HepG2 (cell line): ENCODE measurements around the gene PSMB3. TPM values are rescaled to one million over a fixed set of nuclear protein-coding genes. Genes with fewer than 3 reads are reported as not detected.

Experiments
- AGO2 ChIP-seq: fragments of 200-400 bp; formaldehyde crosslinking; optimal IDR thresholded peaks from 2 replicates; pipeline ENCODE3; 2017; ENCODE audit warnings: mild to moderate bottlenecking, low read depth, low read length, moderate library complexity
- BRD4 ChIP-seq: sonication (generic); formaldehyde crosslinking; IDR thresholded peaks from 2 replicates; pipeline ENCODE4 v1.4.0; 2020; ENCODE audit warnings: missing genetic modification reagents
- CENPT ChIP-seq: sonication (generic); formaldehyde crosslinking; IDR thresholded peaks from 2 replicates; pipeline ENCODE4 v1.8.0; 2022; ENCODE audit warnings: low read depth, mild to moderate bottlenecking, moderate library complexity, missing genetic modification reagents
- ELF3 ChIP-seq: IDR thresholded peaks from 2 replicates; pipeline ENCODE4 v1.6.1; 2016; ENCODE audit warnings: missing genetic modification reagents, missing compliant biosample characterization
- GTF2F1 ChIP-seq: fragments of 150-350 bp; IDR thresholded peaks from 2 replicates; pipeline ENCODE4 v1.6.1; 2014; ENCODE audit warnings: low read length
- HNRNPL ChIP-seq: fragments of 200-400 bp; formaldehyde crosslinking; IDR thresholded peaks from 2 replicates; pipeline ENCODE4 v1.6.1; 2017; ENCODE audit warnings: mild to moderate bottlenecking, low read depth, low read length
- MED1 ChIP-seq: sonication (generic); formaldehyde crosslinking; IDR thresholded peaks from 2 replicates; pipeline ENCODE4 v1.4.0; 2020; ENCODE audit warnings: missing genetic modification reagents
- MEF2D ChIP-seq: sonication (generic); formaldehyde crosslinking; IDR thresholded peaks from 2 replicates; pipeline ENCODE4 v1.5.1; 2020; ENCODE audit warnings: mild to moderate bottlenecking, missing genetic modification reagents
- NFKB2 ChIP-seq: sonication (generic); formaldehyde crosslinking; IDR thresholded peaks from 2 replicates; pipeline ENCODE4 v1.4.0; 2020; ENCODE audit warnings: missing genetic modification reagents, borderline replicate concordance
- PHF8 ChIP-seq: sonication (generic); formaldehyde crosslinking; IDR thresholded peaks from 2 replicates; pipeline ENCODE4 v1.5.0; 2020; ENCODE audit warnings: missing genetic modification reagents
- RBM22 ChIP-seq: fragments of 200-400 bp; formaldehyde crosslinking; optimal IDR thresholded peaks from 2 replicates; pipeline ENCODE3; 2017; ENCODE audit warnings: mild to moderate bottlenecking, low read length, moderate library complexity
- SRF ChIP-seq: IDR thresholded peaks from 2 replicates; pipeline ENCODE4 v1.6.1; 2011; ENCODE audit warnings: mild to moderate bottlenecking, low read depth, low read length, moderate library complexity
- TFDP2 ChIP-seq: sonication (generic); formaldehyde crosslinking; IDR thresholded peaks from 2 replicates; pipeline ENCODE4 v1.4.0; 2020; ENCODE audit warnings: missing genetic modification reagents
- U2AF1 ChIP-seq: fragments of 200-400 bp; formaldehyde crosslinking; optimal IDR thresholded peaks from 2 replicates; pipeline ENCODE3; 2017; ENCODE audit warnings: mild to moderate bottlenecking, low read depth, low read length
- ZNF180 ChIP-seq: sonication (generic); formaldehyde crosslinking; IDR thresholded peaks from 2 replicates; pipeline ENCODE4 v1.4.0; 2020; ENCODE audit warnings: low read depth, missing genetic modification reagents, borderline replicate concordance
- ZNF225 ChIP-seq: sonication (generic); formaldehyde crosslinking; IDR thresholded peaks from 2 replicates; pipeline ENCODE4 v1.4.0; 2020; ENCODE audit warnings: mild to moderate bottlenecking, missing genetic modification reagents
- ZNF263 ChIP-seq: sonication (generic); formaldehyde crosslinking; IDR thresholded peaks from 2 replicates; pipeline ENCODE4 v1.4.0; 2020; ENCODE audit warnings: missing genetic modification reagents
- ZNF441 ChIP-seq: sonication (generic); formaldehyde crosslinking; IDR thresholded peaks from 2 replicates; pipeline ENCODE4 v1.7.0; 2021; ENCODE audit warnings: missing genetic modification reagents, borderline replicate concordance
- ZNF512 ChIP-seq: sonication (generic); formaldehyde crosslinking; IDR thresholded peaks from 2 replicates; pipeline ENCODE4 v1.4.0; 2020; ENCODE audit warnings: mild to moderate bottlenecking, missing genetic modification reagents
- ZNF562 ChIP-seq: sonication (generic); formaldehyde crosslinking; IDR thresholded peaks from 2 replicates; pipeline ENCODE4 v1.8.0; 2022; ENCODE audit warnings: missing genetic modification reagents, borderline replicate concordance
- ZNF577 ChIP-seq: sonication (generic); formaldehyde crosslinking; IDR thresholded peaks from 2 replicates; pipeline ENCODE4 v1.4.0; 2020; ENCODE audit warnings: mild to moderate bottlenecking, low read depth, missing genetic modification reagents, borderline replicate concordance
- ZNF589 ChIP-seq: sonication (generic); formaldehyde crosslinking; conservative IDR thresholded peaks from 2 replicates; pipeline ENCODE4 v1.8.0; 2022; ENCODE audit warnings: mild to moderate bottlenecking, moderate library complexity, missing genetic modification reagents
- polyA plus RNA-seq, 8 experiments: library from polyadenylated mRNA; depleted of rRNA in 3 of 8; stranded (reverse) in 7 of 8; unstranded in 1 of 8; fragments of >200 nt; fragmentation: Illumina TruSeq in 4 of 8; extraction: Trizol in 4 of 8; gene quantifications; 2 replicates each; pipeline versions ENCODE4 v1.2.1 to v1.2.3, GENCODE V29; 2011 to 2016; ENCODE audit warnings: low read depth in 4 of 8, missing spikeins in 1 of 8, mixed read lengths in 1 of 8; ENCODE audit not compliant: insufficient read depth in 1 of 8
- total RNA-seq, 5 experiments: library from RNA; depleted of rRNA; stranded (reverse); fragments of >200 nt; fragmentation: Illumina TruSeq; extraction: Trizol; gene quantifications; 2 replicates each; pipeline ENCODE4 v1.2.3, GENCODE V29; 2016; ENCODE audit warnings: low read depth in 1 of 5
- TF ChIP-seq, protein P1 (sequence below): IDR thresholded peaks from 2 replicates; pipeline ENCODE4 v1.6.1; 2016; ENCODE audit warnings: missing compliant biosample characterization, missing genetic modification reagents, borderline replicate concordance
- TF ChIP-seq, protein P2 (sequence below): sonication (generic); formaldehyde crosslinking; IDR thresholded peaks from 2 replicates; pipeline ENCODE4 v1.8.0; 2022; ENCODE audit warnings: missing genetic modification reagents, mild to moderate bottlenecking, inconsistent platforms, borderline replicate concordance
- TF ChIP-seq, protein P3 (sequence below): IDR thresholded peaks from 2 replicates; pipeline ENCODE4 v1.6.1; 2012; ENCODE audit warnings: inconsistent platforms

The PSMB3 gene
- total and polyA plus RNA-seq, 2 of the 13 experiments (the other 11 are each of a cell fraction or from before 2014, with no cell fraction given): 366 to 517 TPM

- TF ChIP-seq, protein P1, sequence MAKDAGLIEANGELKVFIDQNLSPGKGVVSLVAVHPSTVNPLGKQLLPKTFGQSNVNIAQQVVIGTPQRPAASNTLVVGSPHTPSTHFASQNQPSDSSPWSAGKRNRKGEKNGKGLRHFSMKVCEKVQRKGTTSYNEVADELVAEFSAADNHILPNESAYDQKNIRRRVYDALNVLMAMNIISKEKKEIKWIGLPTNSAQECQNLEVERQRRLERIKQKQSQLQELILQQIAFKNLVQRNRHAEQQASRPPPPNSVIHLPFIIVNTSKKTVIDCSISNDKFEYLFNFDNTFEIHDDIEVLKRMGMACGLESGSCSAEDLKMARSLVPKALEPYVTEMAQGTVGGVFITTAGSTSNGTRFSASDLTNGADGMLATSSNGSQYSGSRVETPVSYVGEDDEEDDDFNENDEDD: no peak
- TF ChIP-seq ZNF263 (CRISPR knock-in tag) (peak; percentile 15; the same call in 1 of the 2 replicates), AGO2 (peak; percentile 96), TFDP2 (CRISPR knock-in tag) (0 out of 2 replicates have a peak, but pooled peaks have one; percentile 2), ZNF441 (no peak), GTF2F1 (no peak), ZNF225 (CRISPR knock-in tag) (peak; percentile 55; the same call in 1 of the 2 replicates), MED1 (CRISPR knock-in tag) (0 out of 2 replicates have a peak, but pooled peaks have one; percentile 28), ELF3 (CRISPR knock-in tag) (0 out of 2 replicates have a peak, but pooled peaks have one; percentile 16), MEF2D (no peak), SRF (no peak), NFKB2 (CRISPR knock-in tag) (no peak), ZNF180 (no peak), ZNF562 (CRISPR knock-in tag) (no peak), ZNF512 (CRISPR knock-in tag) (no peak), ZNF577 (no peak), U2AF1 (peak; percentile 1), RBM22 (peak; percentile 18), ZNF589 (CRISPR knock-in tag) (no peak), BRD4 (0 out of 2 replicates have a peak, but pooled peaks have one; percentile 28), HNRNPL (0 out of 2 replicates have a peak, but pooled peaks have one; percentile 58), CENPT (CRISPR knock-in tag) (0 out of 2 replicates have a peak, but pooled peaks have one; percentile 38), PHF8 (CRISPR knock-in tag) (0 out of 2 replicates have a peak, but pooled peaks have one; percentile 3)
- TF ChIP-seq, protein P2, sequence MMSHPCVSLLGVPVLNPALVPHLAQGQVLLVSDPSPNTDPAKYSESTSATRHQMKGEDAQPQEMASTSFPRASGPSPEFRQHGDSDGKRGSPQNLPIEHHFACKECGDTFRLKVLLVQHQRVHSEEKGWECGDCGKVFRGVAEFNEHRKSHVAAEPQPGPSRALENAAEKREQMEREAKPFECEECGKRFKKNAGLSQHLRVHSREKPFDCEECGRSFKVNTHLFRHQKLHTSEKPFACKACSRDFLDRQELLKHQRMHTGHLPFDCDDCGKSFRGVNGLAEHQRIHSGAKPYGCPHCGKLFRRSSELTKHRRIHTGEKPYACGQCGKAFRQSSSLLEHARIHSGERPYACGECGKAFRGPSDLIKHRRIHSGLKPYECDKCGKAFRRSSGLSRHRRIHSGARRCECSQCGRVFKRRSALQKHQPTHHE (CRISPR knock-in tag): 0 out of 2 replicates have a peak, but pooled peaks have one; percentile 49
- TF ChIP-seq, protein P3, sequence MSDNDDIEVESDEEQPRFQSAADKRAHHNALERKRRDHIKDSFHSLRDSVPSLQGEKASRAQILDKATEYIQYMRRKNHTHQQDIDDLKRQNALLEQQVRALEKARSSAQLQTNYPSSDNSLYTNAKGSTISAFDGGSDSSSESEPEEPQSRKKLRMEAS: 0 out of 2 replicates have a peak, but pooled peaks have one; percentile 1
These were observed 19.1 kb upstream of the PSMB3 start (continued) for GRCh38 chr17:38733282-38733981.
